ENCODE measurements around the gene LMBRD2. TPM values are rescaled to one million over a fixed set of nuclear protein-coding genes. Genes with fewer than 3 reads are reported as not detected.

LMBRD2 gene
- total and polyA plus RNA-seq, 5 donors: 4.2 to 13.7 (median 12.8) TPM

- Histone ChIP-seq H3K27ac (ENCODE audit: low read length) (no peak overlapping the region), H3K4me1 (ENCODE audit: control insufficient read depth, insufficient read depth, low read length) (no peaks in the 10 kb centered on the region), H3K4me3 (ENCODE audit: low read length) (no peak overlapping the region), H3K27me3 (ENCODE audit: control insufficient read depth, insufficient read depth) (no peaks in the 10 kb centered on the region), H3K9me3 (ENCODE audit: control insufficient read depth, low read length) (no peaks in the 10 kb centered on the region)
- DNase-seq (no peak), ATAC-seq (no peak)
- intact Hi-C loops (cut with DNase I): no loop called here
- WGBS: 91% methylated on average over 1 of the region's 1 CpG
Measured at GRCh38 chr5:36111238-36111637, 40.4 kb downstream of the LMBRD2 start.

GRCh38 chr5:36108758-36109460, 42.8 kb downstream of the LMBRD2 start:
- Histone ChIP-seq H3K9me3 (ENCODE audit: control insufficient read depth, low read length) (no peaks in the 10 kb centered on the region), H3K27me3 (ENCODE audit: control insufficient read depth, insufficient read depth) (no peaks in the 10 kb centered on the region), H3K27ac (ENCODE audit: low read length) (no peak overlapping the region), H3K4me1 (ENCODE audit: control insufficient read depth, insufficient read depth, low read length) (no peaks in the 10 kb centered on the region), H3K4me3 (ENCODE audit: low read length) (no peak overlapping the region)
- intact Hi-C loops (cut with DNase I): no loop called here
- DNase-seq (no peak), ATAC-seq (no peak)
- WGBS: 82% methylated on average over 3 of the region's 3 CpGs

GRCh38 chr5:36105819-36106218, 45.9 kb downstream of the LMBRD2 start:
- no peak for ATAC-seq

GRCh38 chr5:36099748-36100147, 51.9 kb downstream of the LMBRD2 start:
- no peak for DNase-seq
- intact Hi-C loops (cut with DNase I): no loop called here
- Histone ChIP-seq H3K4me3 (ENCODE audit: low read length) (no peak overlapping the region), H3K27ac (ENCODE audit: low read length) (no peak overlapping the region), H3K27me3 (ENCODE audit: control insufficient read depth, insufficient read depth) (no peaks in the 10 kb centered on the region), H3K9me3 (ENCODE audit: control insufficient read depth, low read length) (no peaks in the 10 kb centered on the region), H3K4me1 (ENCODE audit: control insufficient read depth, insufficient read depth, low read length) (no peaks in the 10 kb centered on the region)
- WGBS: 89% methylated on average over 3 of the region's 3 CpGs
- ATAC-seq: no peak

More at GRCh38 chr5:36105819-36106218, 45.9 kb downstream of the LMBRD2 start:
- WGBS: 89% methylated on average over 2 of the region's 2 CpGs
- Histone ChIP-seq H3K4me1 (ENCODE audit: control insufficient read depth, insufficient read depth, low read length) (no peaks in the 10 kb centered on the region), H3K9me3 (ENCODE audit: control insufficient read depth, low read length) (no peaks in the 10 kb centered on the region), H3K27me3 (ENCODE audit: control insufficient read depth, insufficient read depth) (no peaks in the 10 kb centered on the region), H3K4me3 (ENCODE audit: low read length) (no peak overlapping the region), H3K27ac (ENCODE audit: low read length) (no peak overlapping the region)
- intact Hi-C loops (cut with DNase I): no loop called here
- DNase-seq: no peak

GRCh38 chr5:36096486-36096885, 55.2 kb downstream of the LMBRD2 start:
- Histone ChIP-seq H3K4me3 (ENCODE audit: low read length) (no peak overlapping the region), H3K4me1 (ENCODE audit: control insufficient read depth, insufficient read depth, low read length) (no peaks in the 10 kb centered on the region), H3K9me3 (ENCODE audit: control insufficient read depth, low read length) (no peaks in the 10 kb centered on the region), H3K27ac (ENCODE audit: low read length) (no peak overlapping the region), H3K27me3 (ENCODE audit: control insufficient read depth, insufficient read depth) (no peaks in the 10 kb centered on the region)
- ATAC-seq (no peak), DNase-seq (no peak)
- intact Hi-C loops (cut with DNase I): no loop called here

GRCh38 chr5:36089989-36090388, 61.7 kb downstream of the LMBRD2 start:
- DNase-seq (no peak), ATAC-seq (no peak)
- Histone ChIP-seq H3K9me3 (ENCODE audit: control insufficient read depth, low read length) (no peaks in the 10 kb centered on the region), H3K4me3 (ENCODE audit: low read length) (no peak overlapping the region), H3K4me1 (ENCODE audit: control insufficient read depth, insufficient read depth, low read length) (no peaks in the 10 kb centered on the region), H3K27ac (ENCODE audit: low read length) (no peak overlapping the region), H3K27me3 (ENCODE audit: control insufficient read depth, insufficient read depth) (no peaks in the 10 kb centered on the region)
- intact Hi-C loops (cut with DNase I): no loop called here
- 68% methylated on average over 2 of the region's 2 CpGs for WGBS

GRCh38 chr5:36079200-36079781, 72.4 kb downstream of the LMBRD2 start:
- Histone ChIP-seq H3K27ac (ENCODE audit: low read length) (no peak overlapping the region), H3K4me1 (ENCODE audit: control insufficient read depth, insufficient read depth, low read length) (no peaks in the 10 kb centered on the region), H3K4me3 (ENCODE audit: low read length) (no peak overlapping the region), H3K9me3 (ENCODE audit: control insufficient read depth, low read length) (no peaks in the 10 kb centered on the region), H3K27me3 (ENCODE audit: control insufficient read depth, insufficient read depth) (no peaks in the 10 kb centered on the region)
- ATAC-seq (peak; percentile 52 to 56), DNase-seq (no peak)
- intact Hi-C loops (cut with DNase I): no loop called here
- 21% methylated on average over 10 of the region's 10 CpGs for WGBS

GRCh38 chr5:36078430-36078829, 73.3 kb downstream of the LMBRD2 start:
- WGBS: 67% methylated on average over 10 of the region's 10 CpGs
- ATAC-seq: no peak
- H3K27ac ChIP-seq (ENCODE audit: low read length): no peak overlapping the region

GRCh38 chr5:36073595-36074216, 78.0 kb downstream of the LMBRD2 start:
- Histone ChIP-seq H3K4me3 (ENCODE audit: low read length) (no peak overlapping the region), H3K27ac (ENCODE audit: low read length) (no peak overlapping the region), H3K27me3 (ENCODE audit: control insufficient read depth, insufficient read depth) (no peaks in the 10 kb centered on the region), H3K4me1 (ENCODE audit: control insufficient read depth, insufficient read depth, low read length) (no peaks in the 10 kb centered on the region), H3K9me3 (ENCODE audit: control insufficient read depth, low read length) (no peaks in the 10 kb centered on the region)
- 52% methylated on average over 3 of the region's 3 CpGs for WGBS
- ATAC-seq (no peak), DNase-seq (no peak)
- intact Hi-C loops (cut with DNase I): no loop called here

More at GRCh38 chr5:36078430-36078829, 73.3 kb downstream of the LMBRD2 start:
- Histone ChIP-seq H3K4me1 (ENCODE audit: control insufficient read depth, insufficient read depth, low read length) (no peaks in the 10 kb centered on the region), H3K27me3 (ENCODE audit: control insufficient read depth, insufficient read depth) (no peaks in the 10 kb centered on the region), H3K9me3 (ENCODE audit: control insufficient read depth, low read length) (no peaks in the 10 kb centered on the region), H3K4me3 (ENCODE audit: low read length) (no peak overlapping the region)
- no peak for DNase-seq
- intact Hi-C loops (cut with DNase I): no loop called here

- Histone ChIP-seq H3K4me3 (ENCODE audit: low read length) (no peak overlapping the region), H3K27ac (ENCODE audit: low read length) (no peak overlapping the region), H3K27me3 (ENCODE audit: control insufficient read depth, insufficient read depth) (no peaks in the 10 kb centered on the region), H3K9me3 (ENCODE audit: control insufficient read depth, low read length) (no peaks in the 10 kb centered on the region), H3K4me1 (ENCODE audit: control insufficient read depth, insufficient read depth, low read length) (no peaks in the 10 kb centered on the region)
- intact Hi-C loops (cut with DNase I): no loop called here
- ATAC-seq (peak; percentile 29 to 32), DNase-seq (no peak)
- 50% methylated on average over 9 of the region's 9 CpGs for WGBS
Measured at GRCh38 chr5:36070687-36071571, 80.8 kb downstream of the LMBRD2 start.
